K562 (cell line): ENCODE results near the gene TNIP1. TPM values are rescaled to one million over a fixed set of nuclear protein-coding genes. Genes with fewer than 3 reads are reported as not detected.

Experiments
- ATAC-seq: fragments of 200-7000 bp; cut with Tn5 transposase; 3 replicates; pipeline ENCODE4 v1.9.1; 2020; ENCODE audit warnings: moderate library complexity
- BruUV-seq: library from RNA; stranded (reverse); fragments of 400-500 nt; replicated peaks from 2 replicates; lab custom pipeline; 2021; lab: Mats Ljungman, UMichigan
- CTCF ChIA-PET: fragments of 300-600 bp; formaldehyde crosslinking; extraction: SDS; loops from one replicate; lab custom pipeline; 2021; ENCODE audit warnings: low intra/inter-chr PET ratio; lab: Yijun Ruan, JAX
- POLR2A ChIA-PET: fragments of 300-600, 350-650 bp; sonication (Branson Sonifier 250); formaldehyde crosslinking; extraction: SDS; loops from one replicate; lab custom pipeline; 2021; ENCODE audit warnings: antibody characterized with exemption, inconsistent platforms; lab: Yijun Ruan, JAX
- DNase-seq, 4 experiments: peaks; one replicate each; pipeline versions ENCODE4 v3.0.0 to v3.0.0-alpha.2; 2011 to 2018; ENCODE audit warnings: low spot score in 3 of 4, mixed read lengths in 3 of 4; ENCODE audit errors: extremely low read depth in 1 of 4
- FAIRE-seq: peaks from 2 replicates; lab custom pipeline; 2011; peaks lifted over from hg19 to GRCh38; lab: Jason Lieb, UNC
- H2AFZ ChIP-seq: 2 replicates; pipeline ENCODE4 v1.6.0; 2011; ENCODE audit warnings: low read depth, low read length, control low read depth, inconsistent platforms
- H3K27ac ChIP-seq: fragments of 200-600 bp; 3 replicates; pipeline ENCODE4 v1.8.0; 2011; ENCODE audit warnings: low read depth, mild to moderate bottlenecking, control low read depth, inconsistent platforms, low read length, moderate library complexity, mixed read lengths; ENCODE audit errors: extremely low read depth
- H3K27me3 ChIP-seq, 2 experiments: fragments of 300-600 bp in 1 of 2; 2 replicates in 1 of 2; 3 replicates in 1 of 2; pipeline versions ENCODE4 v1.6.0 to v1.8.0; 2011; ENCODE audit warnings: inconsistent platforms in 2 of 2, low read length in 2 of 2, mild to moderate bottlenecking in 1 of 2, mixed read lengths in 1 of 2, moderate library complexity in 1 of 2; ENCODE audit not compliant: control insufficient read depth in 2 of 2, insufficient read depth in 2 of 2
- H3K36me3 ChIP-seq: fragments of 300-600 bp; 3 replicates; pipeline ENCODE4 v1.8.0; 2011; ENCODE audit warnings: mild to moderate bottlenecking, low read length, inconsistent platforms; ENCODE audit not compliant: control insufficient read depth, insufficient read depth
- H3K4me1 ChIP-seq, 2 experiments: fragments of 200-600 bp in 1 of 2; replicated peaks in 1 of 2; 2 replicates in 1 of 2; 3 replicates in 1 of 2; pipeline versions ENCODE4 v1.5.1 to v1.8.0; 2011; ENCODE audit warnings: inconsistent platforms in 2 of 2, low read length in 2 of 2, mild to moderate bottlenecking in 1 of 2, mixed read lengths in 1 of 2, moderate library complexity in 1 of 2; ENCODE audit not compliant: control insufficient read depth in 2 of 2, insufficient read depth in 2 of 2
- H3K4me2 ChIP-seq: 2 replicates; pipeline ENCODE4 v1.6.1; 2011; ENCODE audit warnings: low read length, control low read depth, inconsistent platforms, mixed read lengths; ENCODE audit not compliant: insufficient read depth
- H3K4me3 ChIP-seq: fragments of 200-600 bp; sonication (generic), shearing (Covaris generic); 2 replicates; pipeline ENCODE4 v1.5.1; 2016; ENCODE audit warnings: control low read depth, inconsistent platforms
- H3K79me2 ChIP-seq: fragments of 200-600 bp; 3 replicates; pipeline ENCODE4 v1.8.0; 2011; ENCODE audit warnings: low read length, inconsistent platforms; ENCODE audit not compliant: control insufficient read depth, insufficient read depth
- H3K9ac ChIP-seq, 2 experiments: 2 replicates each; pipeline versions ENCODE4 v1.6.0 to v1.6.1; 2011; ENCODE audit warnings: low read depth in 2 of 2, low read length in 2 of 2, control low read depth in 1 of 2, inconsistent platforms in 1 of 2, mild to moderate bottlenecking in 1 of 2, mixed read lengths in 1 of 2; ENCODE audit not compliant: insufficient read depth in 1 of 2
- H3K9me1 ChIP-seq: one replicate; pipeline ENCODE4 v1.6.0; 2011; ENCODE audit warnings: inconsistent platforms, mild to moderate bottlenecking, low read length, moderate library complexity; ENCODE audit not compliant: control insufficient read depth, insufficient read depth
- H3K9me3 ChIP-seq: replicated peaks from 2 replicates; pipeline ENCODE4 v1.5.1; 2011; ENCODE audit warnings: low read depth, low read length, inconsistent platforms; ENCODE audit not compliant: control insufficient read depth, insufficient read depth
- H4K20me1 ChIP-seq: replicated peaks from 2 replicates; pipeline ENCODE4 v1.6.1; 2011; ENCODE audit warnings: low read length, inconsistent platforms, mixed read lengths; ENCODE audit not compliant: control insufficient read depth, insufficient read depth
- BRD4 ChIP-seq: fragments of 200-600 bp; sonication (generic); IDR thresholded peaks from 2 replicates; pipeline ENCODE4 v1.6.1; 2017; ENCODE audit warnings: inconsistent platforms
- CBX5 ChIP-seq: IDR thresholded peaks from 2 replicates; pipeline ENCODE4 v1.6.1; 2014; ENCODE audit warnings: low read depth, borderline replicate concordance
- CC2D1A ChIP-seq: fragments of 450-650 bp; IDR thresholded peaks from 2 replicates; pipeline ENCODE4 v1.6.1; 2017; ENCODE audit warnings: mild to moderate bottlenecking
- DEAF1 ChIP-seq: fragments of 450-650 bp; formaldehyde crosslinking; IDR thresholded peaks from 2 replicates; pipeline ENCODE4 v1.4.0; 2020; ENCODE audit warnings: mild to moderate bottlenecking, moderate library complexity
- EP300 ChIP-seq: IDR thresholded peaks from 2 replicates; pipeline ENCODE4 v1.6.1; 2012; ENCODE audit warnings: low read length, improper control_type of control experiment
- GABPB1 ChIP-seq: sonication (generic); formaldehyde crosslinking; IDR thresholded peaks from 2 replicates; pipeline ENCODE4 v1.8.0; 2022; ENCODE audit warnings: mild to moderate bottlenecking, missing genetic modification reagents
- HDAC2 ChIP-seq: fragments of 450-650 bp; IDR thresholded peaks from 2 replicates; pipeline ENCODE4 v1.6.1; 2016; ENCODE audit warnings: mild to moderate bottlenecking
- HMG20A ChIP-seq: fragments of 450-650 bp; formaldehyde crosslinking; conservative IDR thresholded peaks from 2 replicates; pipeline ENCODE4 v1.4.0; 2020; ENCODE audit warnings: mild to moderate bottlenecking, mixed read lengths
- KLF16 ChIP-seq: IDR thresholded peaks from 2 replicates; pipeline ENCODE4 v1.6.1; 2016; ENCODE audit warnings: antibody characterized with exemption
- MED1 ChIP-seq: sonication (generic); formaldehyde crosslinking; IDR thresholded peaks from 2 replicates; pipeline ENCODE4 v1.8.1; 2023; ENCODE audit warnings: missing genetic modification reagents, borderline replicate concordance
- SOX6 ChIP-seq: fragments of 450-650 bp; IDR thresholded peaks from 2 replicates; pipeline ENCODE4 v1.6.1; 2014; ENCODE audit warnings: mild to moderate bottlenecking
- SUPT5H ChIP-seq: fragments of 450-650 bp; IDR thresholded peaks from 2 replicates; pipeline ENCODE4 v1.6.1; 2016
- U2AF1 ChIP-seq: fragments of 200-400 bp; formaldehyde crosslinking; optimal IDR thresholded peaks from 2 replicates; pipeline ENCODE3; 2017; ENCODE audit warnings: mild to moderate bottlenecking, low read depth, low read length, moderate library complexity
- WHSC1 ChIP-seq: IDR thresholded peaks from one replicate; pipeline ENCODE4 v1.6.1; 2012; ENCODE audit warnings: low read length, control low read depth, inconsistent platforms
- XRCC5 ChIP-seq: fragments of 200-400 bp; formaldehyde crosslinking; IDR thresholded peaks from 2 replicates; pipeline ENCODE4 v1.6.1; 2017; ENCODE audit warnings: low read depth, mild to moderate bottlenecking, low read length
- ZNF253 ChIP-seq: fragments of 250-450 bp; sonication (Bioruptor Pico); conservative IDR thresholded peaks from 2 replicates; pipeline ENCODE4 v1.6.1; 2021; ENCODE audit warnings: mild to moderate bottlenecking
- ZNF512 ChIP-seq: IDR thresholded peaks from 2 replicates; pipeline ENCODE4 v1.6.1; 2016; ENCODE audit warnings: missing genetic modification characterization, missing compliant biosample characterization
- WGBS: fragments of 100-300 bp; shearing (Covaris generic); methylation state at CpG from one replicate; pipeline ENCODE4 v1.1.6; 2016; ENCODE audit warnings: low coverage, mixed read lengths; ENCODE audit not compliant: insufficient coverage; ENCODE audit errors: missing lambda C conversion rate; 5-methylcytosine and 5-hydroxymethylcytosine counted together
- in situ Hi-C: fragments of 300-500 bp; cut with MboI; formaldehyde crosslinking; loops from 4 replicates; pipeline ENCODE4 v1.15.0; 2018; ENCODE audit warnings: inconsistent platforms, mixed read lengths
- intact Hi-C: fragments of 100-400 bp; cut with micrococcal nuclease; formaldehyde crosslinking; loops from 2 replicates; pipeline ENCODE4 v1.14.2; 2022
- polyA plus RNA-seq, 8 experiments: library from polyadenylated mRNA; depleted of rRNA in 4 of 8; stranded (reverse) in 5 of 8; unstranded in 3 of 8; fragments of >200 nt; fragmentation: Nextera tagmentation in 2 of 8; fragmentation: Illumina TruSeq in 1 of 8; extraction: Ambion mirVana in 2 of 8; extraction: Trizol in 1 of 8; gene quantifications; 2 replicates each; pipeline versions ENCODE4 v1.2.1 to v1.2.3, GENCODE V29; 2011 to 2014; ENCODE audit warnings: inconsistent platforms in 1 of 8, missing spikeins in 1 of 8
- total RNA-seq, 7 experiments: library from RNA; depleted of rRNA in 6 of 7; stranded (reverse); fragments of >200 nt in 6 of 7; fragmentation: Illumina TruSeq in 2 of 7; extraction: Trizol in 2 of 7; gene quantifications; 2 replicates each; pipeline versions ENCODE4 v1.2.1 to v1.2.3, GENCODE V29; 2011 to 2021; ENCODE audit warnings: low replicate concordance in 1 of 7
- TF ChIP-seq, protein P1 (sequence below): fragments of 150-350 bp; conservative IDR thresholded peaks from 2 replicates; pipeline ENCODE4 v1.6.1; 2014; ENCODE audit warnings: low read length

The TNIP1 gene
- total and polyA plus RNA-seq, 9 of the 15 experiments (the other 6 are each of a cell fraction or from before 2014, with no cell fraction given): 0.46 to 41.0 (median 24.6) TPM

DNA sequence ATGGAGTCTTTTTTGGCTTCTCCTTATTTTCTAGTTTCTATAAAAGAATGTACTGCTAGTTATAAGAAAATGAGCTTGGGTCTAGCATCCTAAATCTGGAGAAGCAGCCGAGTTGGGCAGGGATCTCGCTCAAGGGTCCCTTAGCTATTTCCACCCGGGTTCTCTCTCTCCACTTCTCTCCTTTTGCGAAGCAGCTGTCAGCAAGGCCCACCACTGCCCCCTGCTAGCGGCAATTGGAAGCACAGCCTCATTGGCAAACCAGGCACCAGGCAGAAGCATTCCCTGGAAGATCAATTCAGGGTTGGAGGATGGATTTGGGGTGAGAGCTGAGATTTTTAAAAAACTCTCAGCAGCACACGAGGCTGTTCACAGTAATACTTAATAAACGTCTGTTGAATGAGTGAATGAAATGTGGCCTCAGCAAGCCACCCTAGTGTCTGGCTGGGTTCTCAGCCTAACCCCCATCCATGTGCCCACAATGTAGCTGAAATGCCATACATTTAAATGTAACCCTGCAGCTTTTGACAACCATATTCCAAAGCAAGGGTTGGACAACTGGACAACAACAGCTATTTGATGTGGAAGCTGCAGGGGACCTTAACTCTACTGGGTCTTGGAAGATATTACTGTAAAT lies 34.6 kb upstream of the TNIP1 start (continued):
- TF ChIP-seq DEAF1 (peak; percentile 99), XRCC5 (0 out of 2 replicates have a peak, but pooled peaks have one; percentile 49), KLF16 (0 out of 2 replicates have a peak, but pooled peaks have one; percentile 20), ZNF253 (CRISPR knock-in tag) (no peak), GABPB1 (CRISPR knock-in tag) (no peak), CC2D1A (peak; percentile 86), SOX6 (0 out of 2 replicates have a peak, but pooled peaks have one; percentile 15)
- TF ChIP-seq, all 486 proteins: peak for 28

GRCh38 chr5:151113651-151114050 lies 32.8 kb upstream of the TNIP1 start:
- H3K79me2 ChIP-seq: no peaks in the 10 kb centered on the region
- H3K9me1 ChIP-seq: no peaks in the 10 kb centered on the region
- DNase-seq (no peak), FAIRE-seq (peak; percentile 6), ATAC-seq (no peak)
- H3K4me2 ChIP-seq: no peak overlapping the region
- CTCF ChIA-PET: interaction anchor here (4.9 kb wide), 1 partner anchor 63 kb away, joined by 68 read pairs; no protein-coding TSS in a partner anchor
- in situ Hi-C loops: no loop called here
- no peaks in the 10 kb centered on the region for H3K4me1 ChIP-seq
- POLR2A ChIA-PET: interaction anchor here (0.6 to 2.5 kb wide), 3 partner anchors 32 to 65 kb away, joined by 3 to 16 read pairs (median 3); no protein-coding TSS in a partner anchor
- no peaks in the 10 kb centered on the region for H3K27me3 ChIP-seq
- no TSS peak for BruUV-seq
- no peaks in the 10 kb centered on the region for H3K9me3 ChIP-seq
- no peak overlapping the region for H3K27ac ChIP-seq
- no peak overlapping the region for H2AFZ ChIP-seq
- no peaks in the 10 kb centered on the region for H3K36me3 ChIP-seq
- H3K4me3 ChIP-seq: no peak overlapping the region
- WGBS: 27% methylated on average over 3 of the region's 3 CpGs
- H4K20me1 ChIP-seq: no peaks in the 10 kb centered on the region; the same call in 1 of the 2 replicates
- intact Hi-C loops: loop anchor here (1.0 kb wide), 1 partner anchor 33 kb away; no protein-coding TSS in a partner anchor
- H3K9ac ChIP-seq: no peak overlapping the region
- no peak for TF ChIP-seq CBX5
- TF ChIP-seq, protein P1, sequence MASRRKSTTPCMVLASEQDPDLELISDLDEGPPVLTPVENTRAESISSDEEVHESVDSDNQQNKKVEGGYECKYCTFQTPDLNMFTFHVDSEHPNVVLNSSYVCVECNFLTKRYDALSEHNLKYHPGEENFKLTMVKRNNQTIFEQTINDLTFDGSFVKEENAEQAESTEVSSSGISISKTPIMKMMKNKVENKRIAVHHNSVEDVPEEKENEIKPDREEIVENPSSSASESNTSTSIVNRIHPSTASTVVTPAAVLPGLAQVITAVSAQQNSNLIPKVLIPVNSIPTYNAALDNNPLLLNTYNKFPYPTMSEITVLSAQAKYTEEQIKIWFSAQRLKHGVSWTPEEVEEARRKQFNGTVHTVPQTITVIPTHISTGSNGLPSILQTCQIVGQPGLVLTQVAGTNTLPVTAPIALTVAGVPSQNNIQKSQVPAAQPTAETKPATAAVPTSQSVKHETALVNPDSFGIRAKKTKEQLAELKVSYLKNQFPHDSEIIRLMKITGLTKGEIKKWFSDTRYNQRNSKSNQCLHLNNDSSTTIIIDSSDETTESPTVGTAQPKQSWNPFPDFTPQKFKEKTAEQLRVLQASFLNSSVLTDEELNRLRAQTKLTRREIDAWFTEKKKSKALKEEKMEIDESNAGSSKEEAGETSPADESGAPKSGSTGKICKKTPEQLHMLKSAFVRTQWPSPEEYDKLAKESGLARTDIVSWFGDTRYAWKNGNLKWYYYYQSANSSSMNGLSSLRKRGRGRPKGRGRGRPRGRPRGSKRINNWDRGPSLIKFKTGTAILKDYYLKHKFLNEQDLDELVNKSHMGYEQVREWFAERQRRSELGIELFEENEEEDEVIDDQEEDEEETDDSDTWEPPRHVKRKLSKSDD: no peak
- no peak for TF ChIP-seq HMG20A (CRISPR knock-in tag)
- no peak for TF ChIP-seq WHSC1
- TF ChIP-seq HDAC2: no peak
- TF ChIP-seq EP300: no peak
- no peak for TF ChIP-seq ZNF512
- no peak for TF ChIP-seq U2AF1
- TF ChIP-seq BRD4: no peak
- no peak for TF ChIP-seq MED1
- no peak for TF ChIP-seq SUPT5H
